ENCODE results near the gene NDUFS5.
"Not testable (repeated sequence)": the region's sequence is repeated elsewhere in the genome, so short reads cannot be mapped to it uniquely, and the experiment has no call there.

Gene NDUFS5

GRCh38 chr1:39016604-39017171 is 9.5 kb upstream of the NDUFS5 start:
- no peak for DNase-seq (ENCODE audit: low read depth in 2 of 2)

GRCh38 chr1:39017266-39017665 is 8.9 kb upstream of the NDUFS5 start:
- no peak for DNase-seq (ENCODE audit: low read depth in 2 of 2)

GRCh38 chr1:39020494-39020893 is 5.7 kb upstream of the NDUFS5 start:
- not testable (repeated sequence) for DNase-seq (ENCODE audit: low read depth in 2 of 2)

- DNase-seq (ENCODE audit: low read depth in 2 of 2): no peak
Measured at GRCh38 chr1:39021426-39021825, 4.7 kb upstream of the NDUFS5 start.

- DNase-seq (ENCODE audit: low read depth in 2 of 2): no peak
Measured at GRCh38 chr1:39023140-39023539, 3.0 kb upstream of the NDUFS5 start.

- no peak for DNase-seq (ENCODE audit: low read depth in 2 of 2)
Measured at GRCh38 chr1:39026866-39027507, 837 bp downstream of the NDUFS5 start.

GRCh38 chr1:39034114-39034654 is 8.0 kb downstream of the NDUFS5 start:
- DNase-seq (ENCODE audit: low read depth in 2 of 2): no peak

GRCh38 chr1:39036678-39037077 is 10.5 kb downstream of the NDUFS5 start:
- DNase-seq (ENCODE audit: low read depth in 2 of 2): no peak

- DNase-seq (ENCODE audit: low read depth in 2 of 2): no peak
Measured at GRCh38 chr1:39043513-39043912, 17.4 kb downstream of the NDUFS5 start.

GRCh38 chr1:39044762-39045161 is 18.6 kb downstream of the NDUFS5 start:
- DNase-seq (ENCODE audit: low read depth in 2 of 2): no peak

GRCh38 chr1:39045231-39045630 is 19.1 kb downstream of the NDUFS5 start:
- no peak for DNase-seq (ENCODE audit: low read depth in 2 of 2)

- DNase-seq (ENCODE audit: low read depth in 2 of 2): no peak
Measured at GRCh38 chr1:39046613-39047210, 20.6 kb downstream of the NDUFS5 start.

GRCh38 chr1:39047374-39048229 is 21.5 kb downstream of the NDUFS5 start:
- DNase-seq (ENCODE audit: low read depth in 2 of 2): no peak

GRCh38 chr1:39048745-39049370 is 22.7 kb downstream of the NDUFS5 start:
- DNase-seq (ENCODE audit: low read depth in 2 of 2): no peak

GRCh38 chr1:39050001-39050400 is 23.9 kb downstream of the NDUFS5 start:
- DNase-seq (ENCODE audit: low read depth in 2 of 2): no peak

GRCh38 chr1:39051193-39051850 is 25.2 kb downstream of the NDUFS5 start:
- not testable (repeated sequence) for DNase-seq (ENCODE audit: low read depth in 2 of 2)

GRCh38 chr1:39051956-39052355 is 25.8 kb downstream of the NDUFS5 start:
- no peak for DNase-seq (ENCODE audit: low read depth in 2 of 2)

- DNase-seq (ENCODE audit: low read depth in 2 of 2): not testable (repeated sequence)
Measured at GRCh38 chr1:39055213-39055710, 29.1 kb downstream of the NDUFS5 start.

- DNase-seq (ENCODE audit: low read depth in 2 of 2): not testable (repeated sequence)
Measured at GRCh38 chr1:39061516-39061915, 35.4 kb downstream of the NDUFS5 start.

GRCh38 chr1:39061951-39062350 is 35.8 kb downstream of the NDUFS5 start:
- no peak for DNase-seq (ENCODE audit: low read depth in 2 of 2)

- no peak for DNase-seq (ENCODE audit: low read depth in 2 of 2)
Measured at GRCh38 chr1:39063191-39063590, 37.0 kb downstream of the NDUFS5 start.

Data from activated CD4-positive, alpha-beta T cell treated with anti-CD3 and anti-CD28 coated beads for 24 hours (primary cell).